Neutrophil (primary cell): ENCODE results near the gene DCTN2.

Experiments used
- H3K27ac ChIP-seq: fragments of 200-600 bp; sonication (generic); 2 replicates; pipeline ENCODE4 v1.5.1; 2016; ENCODE audit warnings: mild to moderate bottlenecking, moderate library complexity
- H3K27me3 ChIP-seq: fragments of 200-600 bp; sonication (generic); 2 replicates; pipeline ENCODE4 v1.6.0; 2016; ENCODE audit warnings: mild to moderate bottlenecking
- H3K36me3 ChIP-seq: fragments of 200-600 bp; sonication (generic); 2 replicates; pipeline ENCODE4 v1.5.1; 2017
- H3K4me1 ChIP-seq, 2 experiments: fragments of 200-600 bp in 1 of 2; sonication (generic) in 1 of 2; 1 replicate in 1 of 2; 2 replicates in 1 of 2; pipeline versions ENCODE4 v1.5.1 to v1.6.1; 2013 to 2016; ENCODE audit warnings: low read depth in 1 of 2, low read length in 1 of 2, mild to moderate bottlenecking in 1 of 2, moderate library complexity in 1 of 2; ENCODE audit not compliant: control insufficient read depth in 1 of 2, insufficient read depth in 1 of 2
- H3K4me3 ChIP-seq, 2 experiments: fragments of 200-600 bp in 1 of 2; sonication (generic) in 1 of 2; 1 replicate in 1 of 2; 2 replicates in 1 of 2; pipeline ENCODE4 v1.5.1; 2013 to 2016; ENCODE audit warnings: low read depth in 1 of 2, low read length in 1 of 2, mild to moderate bottlenecking in 1 of 2, moderate library complexity in 1 of 2
- H3K9me3 ChIP-seq: fragments of 200-600 bp; sonication (generic); 2 replicates; pipeline ENCODE4 v1.5.1; 2016
- TF ChIP-seq, protein P1 (sequence below): fragments of 200-600 bp; sonication (generic); IDR thresholded peaks from 2 replicates; pipeline ENCODE4 v1.5.1; 2016; ENCODE audit warnings: antibody characterized with exemption

Gene DCTN2

GRCh38 chr12:57579677-57580465, 32.9 kb upstream of the DCTN2 start:
- Histone ChIP-seq H3K36me3 (no peaks in the 10 kb centered on the region), H3K27me3 (peaks cover 37% of the 10 kb centered on the region), H3K9me3 (no peaks in the 10 kb centered on the region), H3K4me3 (no peak overlapping the region), H3K4me1 (peaks cover 8 to 13% of the 10 kb centered on the region in 2 experiments), H3K27ac (no peak overlapping the region)
- TF ChIP-seq, protein P1, sequence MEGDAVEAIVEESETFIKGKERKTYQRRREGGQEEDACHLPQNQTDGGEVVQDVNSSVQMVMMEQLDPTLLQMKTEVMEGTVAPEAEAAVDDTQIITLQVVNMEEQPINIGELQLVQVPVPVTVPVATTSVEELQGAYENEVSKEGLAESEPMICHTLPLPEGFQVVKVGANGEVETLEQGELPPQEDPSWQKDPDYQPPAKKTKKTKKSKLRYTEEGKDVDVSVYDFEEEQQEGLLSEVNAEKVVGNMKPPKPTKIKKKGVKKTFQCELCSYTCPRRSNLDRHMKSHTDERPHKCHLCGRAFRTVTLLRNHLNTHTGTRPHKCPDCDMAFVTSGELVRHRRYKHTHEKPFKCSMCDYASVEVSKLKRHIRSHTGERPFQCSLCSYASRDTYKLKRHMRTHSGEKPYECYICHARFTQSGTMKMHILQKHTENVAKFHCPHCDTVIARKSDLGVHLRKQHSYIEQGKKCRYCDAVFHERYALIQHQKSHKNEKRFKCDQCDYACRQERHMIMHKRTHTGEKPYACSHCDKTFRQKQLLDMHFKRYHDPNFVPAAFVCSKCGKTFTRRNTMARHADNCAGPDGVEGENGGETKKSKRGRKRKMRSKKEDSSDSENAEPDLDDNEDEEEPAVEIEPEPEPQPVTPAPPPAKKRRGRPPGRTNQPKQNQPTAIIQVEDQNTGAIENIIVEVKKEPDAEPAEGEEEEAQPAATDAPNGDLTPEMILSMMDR, result no peak

DNA sequence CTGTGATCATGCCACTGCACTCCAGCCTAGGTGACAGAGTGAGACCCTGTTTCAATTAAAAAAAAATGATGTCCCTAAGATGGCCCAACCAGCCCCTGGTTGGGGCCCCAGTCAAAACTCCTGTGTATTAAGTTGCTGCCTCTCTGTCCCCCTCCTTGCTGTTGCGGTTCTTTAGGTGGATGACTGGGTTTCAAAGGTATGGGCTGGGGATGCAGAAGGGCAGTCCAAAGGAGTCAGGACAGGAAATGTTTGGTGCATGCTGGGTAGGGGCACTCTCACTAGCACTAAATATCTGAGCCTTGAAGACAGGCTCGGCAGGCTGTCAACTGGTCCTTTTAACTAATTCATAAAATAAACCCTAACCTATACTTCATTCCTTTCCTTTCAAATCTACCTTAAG, 32.0 kb upstream of the DCTN2 start:
- peaks cover 0 to 5% of the 10 kb centered on the region in 2 experiments for H3K4me1 ChIP-seq

DNA sequence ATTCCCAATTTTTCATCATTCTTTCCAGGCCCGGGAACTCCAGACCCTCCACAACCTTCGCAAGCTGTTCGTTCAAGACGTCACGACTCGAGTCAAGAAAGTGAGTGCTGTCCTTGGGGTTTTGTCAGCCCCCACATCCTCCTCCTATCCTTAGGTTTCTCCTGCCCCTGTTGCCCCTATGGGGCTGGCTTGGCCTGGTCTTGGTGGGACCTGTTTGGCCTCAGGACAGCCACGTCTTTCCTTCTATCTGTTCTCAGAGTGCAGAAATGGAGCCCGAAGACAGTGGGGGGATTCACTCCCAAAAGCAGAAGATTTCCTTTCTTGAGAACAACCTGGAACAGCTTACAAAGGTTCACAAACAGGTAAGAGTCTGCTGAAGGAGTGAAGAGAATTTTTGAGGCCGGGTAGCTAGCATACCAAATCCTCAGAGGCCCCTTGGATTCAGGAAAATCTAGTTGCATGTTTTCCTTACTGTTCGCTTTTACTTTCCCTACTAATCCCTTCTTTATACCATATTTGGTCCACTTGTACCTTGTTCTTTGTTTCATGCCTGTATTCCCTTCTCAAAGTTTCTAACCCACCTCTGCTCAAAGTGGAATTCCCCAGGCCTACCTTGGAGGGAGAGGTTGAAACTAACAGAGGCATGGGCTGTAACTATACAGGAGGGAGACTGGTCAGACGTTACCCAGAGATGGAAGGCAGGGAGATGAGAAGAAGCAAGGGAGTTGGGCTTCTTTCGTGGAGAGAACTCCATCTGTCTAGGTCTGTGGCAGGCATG, 31.2 kb upstream of the DCTN2 start:
- TF ChIP-seq, protein P1, result no peak
- no peaks in the 10 kb centered on the region for H3K36me3 ChIP-seq

More for the DNA sequence above, 32.0 kb upstream of the DCTN2 start:
- no peaks in the 10 kb centered on the region for H3K36me3 ChIP-seq
- H3K27me3 ChIP-seq, result peaks cover 39% of the 10 kb centered on the region
- no peaks in the 10 kb centered on the region for H3K9me3 ChIP-seq
- TF ChIP-seq, protein P1, result no peak
- no peak overlapping the region for H3K27ac ChIP-seq
- H3K4me3 ChIP-seq, result no peak overlapping the region

GRCh38 chr12:57576613-57577160, 29.7 kb upstream of the DCTN2 start:
- TF ChIP-seq, protein P1, result no peak
- no peaks in the 10 kb centered on the region for H3K9me3 ChIP-seq
- H3K36me3 ChIP-seq, result no peaks in the 10 kb centered on the region
- H3K4me1 ChIP-seq, result no peaks in the 10 kb centered on the region
- H3K27ac ChIP-seq, result no peak overlapping the region
- H3K4me3 ChIP-seq, result no peak overlapping the region
- peaks cover 27% of the 10 kb centered on the region for H3K27me3 ChIP-seq

More for the DNA sequence above, 31.2 kb upstream of the DCTN2 start:
- H3K4me3 ChIP-seq, result no peak overlapping the region
- H3K4me1 ChIP-seq, result peaks cover 0 to 3% of the 10 kb centered on the region in 2 experiments
- H3K27ac ChIP-seq, result no peak overlapping the region
- peaks cover 39% of the 10 kb centered on the region for H3K27me3 ChIP-seq
- no peaks in the 10 kb centered on the region for H3K9me3 ChIP-seq

DNA sequence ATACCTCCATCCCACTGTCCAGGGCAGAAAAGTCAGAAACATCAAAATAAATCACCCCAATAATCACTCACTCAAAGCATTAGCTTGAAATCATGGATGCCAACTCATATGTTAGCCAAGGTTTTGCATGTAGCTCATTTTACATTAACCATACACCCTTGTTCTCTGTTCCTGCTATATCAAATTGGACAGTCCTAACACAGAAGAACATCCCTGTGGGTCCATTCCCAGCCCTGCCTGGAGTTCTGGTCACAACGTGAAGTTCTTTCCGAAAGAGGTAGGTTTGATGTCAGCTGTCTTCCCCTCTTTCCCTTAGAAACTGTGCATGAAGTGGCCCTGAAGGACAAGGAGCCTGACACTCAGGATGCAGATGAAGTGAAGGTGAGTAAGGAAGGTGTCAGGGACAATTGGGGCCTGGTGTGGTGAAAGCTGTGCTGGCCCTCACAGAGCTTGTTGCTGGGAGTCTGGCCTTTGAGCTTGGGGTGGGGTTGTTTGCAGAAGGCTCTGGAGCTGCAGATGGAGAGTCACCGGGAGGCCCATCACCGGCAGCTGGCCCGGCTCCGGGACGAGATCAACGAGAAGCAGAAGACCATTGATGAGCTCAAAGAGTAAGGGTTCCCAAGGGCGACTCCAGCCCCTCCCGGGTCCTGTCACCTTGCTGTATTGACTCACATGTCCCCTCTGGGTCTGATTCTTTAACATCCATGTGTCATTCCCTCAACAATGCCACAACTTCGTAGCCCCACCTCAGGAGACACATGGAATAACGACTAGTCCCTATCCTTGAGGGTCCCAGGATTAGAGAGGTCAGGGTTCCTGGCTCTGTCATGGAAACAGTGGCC, 29.0 kb upstream of the DCTN2 start:
- Histone ChIP-seq H3K4me1 (no peaks in the 10 kb centered on the region), H3K9me3 (no peaks in the 10 kb centered on the region), H3K27me3 (peaks cover 27% of the 10 kb centered on the region), H3K36me3 (no peaks in the 10 kb centered on the region), H3K4me3 (no peak overlapping the region), H3K27ac (no peak overlapping the region)
- TF ChIP-seq, protein P1, result no peak
